Hepatocyte (in vitro differentiated cells): Measurements from ENCODE around the gene TPM4. TPM values are rescaled to one million over a fixed set of nuclear protein-coding genes. Genes with fewer than 3 reads are reported as not detected.
"Not testable (repeated sequence)": the region's sequence is repeated elsewhere in the genome, so short reads cannot be mapped to it uniquely, and the experiment has no call there.

Experiments
- DNase-seq: peaks from one replicate; pipeline ENCODE4 v3.0.0-alpha.2; 2016; ENCODE audit warnings: low spot score
- H2AFZ ChIP-seq: fragments of 200-600 bp; sonication (generic); 2 replicates; pipeline ENCODE4 v1.6.0; 2016; ENCODE audit warnings: antibody characterized with exemption, mild to moderate bottlenecking
- H3K27ac ChIP-seq: fragments of 200-600 bp; sonication (generic); 2 replicates; pipeline ENCODE4 v1.5.1; 2016; ENCODE audit warnings: mild to moderate bottlenecking
- H3K27me3 ChIP-seq: fragments of 200-600 bp; sonication (generic); 2 replicates; pipeline ENCODE4 v1.6.1; 2016
- H3K36me3 ChIP-seq: fragments of 200-600 bp; sonication (generic); replicated peaks from 2 replicates; pipeline ENCODE4 v1.5.1; 2016; ENCODE audit warnings: low read depth; ENCODE audit not compliant: insufficient read depth
- H3K4me1 ChIP-seq: fragments of 200-600 bp; sonication (generic); 2 replicates; pipeline ENCODE4 v1.5.1; 2016; ENCODE audit warnings: mild to moderate bottlenecking, moderate library complexity; ENCODE audit not compliant: insufficient read depth
- H3K4me2 ChIP-seq: fragments of 200-600 bp; sonication (generic); 2 replicates; pipeline ENCODE4 v1.6.0; 2016
- H3K4me3 ChIP-seq: fragments of 200-600 bp; sonication (generic); 2 replicates; pipeline ENCODE4 v1.5.1; 2016; ENCODE audit warnings: mild to moderate bottlenecking
- H3K79me2 ChIP-seq: fragments of 200-600 bp; sonication (generic); 2 replicates; pipeline ENCODE4 v1.6.0; 2017; ENCODE audit warnings: mild to moderate bottlenecking
- H3K9me2 ChIP-seq: fragments of 200-600 bp; sonication (generic); replicated peaks from 2 replicates; pipeline ENCODE4 v1.6.0; 2017; ENCODE audit warnings: mild to moderate bottlenecking; ENCODE audit not compliant: insufficient read depth
- H3K9me3 ChIP-seq: fragments of 200-600 bp; sonication (generic); 2 replicates; pipeline ENCODE4 v1.5.1; 2016; ENCODE audit warnings: low read depth, mild to moderate bottlenecking
- H4K20me1 ChIP-seq: fragments of 200-600 bp; sonication (generic); 2 replicates; pipeline ENCODE4 v1.6.0; 2016; ENCODE audit warnings: mild to moderate bottlenecking; ENCODE audit not compliant: insufficient read depth, poor library complexity, severe bottlenecking
- CTCF ChIP-seq: fragments of 200-600 bp; sonication (generic); IDR thresholded peaks from 2 replicates; pipeline ENCODE4 v1.5.1; 2016; ENCODE audit warnings: antibody characterized with exemption, mild to moderate bottlenecking; ENCODE audit not compliant: poor library complexity
- EZH2 ChIP-seq: fragments of 200-600 bp; sonication (generic); IDR thresholded peaks from 2 replicates; pipeline ENCODE4 v1.6.1; 2016; ENCODE audit warnings: antibody characterized with exemption, mild to moderate bottlenecking, borderline replicate concordance
- EZH2phosphoT487 ChIP-seq: fragments of 200-600 bp; sonication (generic); IDR thresholded peaks from one replicate; pipeline ENCODE4 v1.6.1; 2018; ENCODE audit warnings: antibody characterized with exemption, mild to moderate bottlenecking, low read depth, moderate library complexity; ENCODE audit not compliant: unreplicated experiment, severe bottlenecking
- WGBS: methylation state at CpG from one replicate; pipeline ENCODE4 v1.1.6; 2016; ENCODE audit warnings: low lambda C conversion rate; ENCODE audit errors: missing lambda C conversion rate; 5-methylcytosine and 5-hydroxymethylcytosine counted together
- polyA plus RNA-seq: library from polyadenylated mRNA; unstranded; fragments of >200 nt; fragmentation: Nextera tagmentation; extraction: Ambion mirVana; gene quantifications from 2 replicates; pipeline ENCODE4 v1.2.1, GENCODE V29; 2016
- total RNA-seq: library from RNA; depleted of rRNA; stranded (reverse); fragments of >200 nt; gene quantifications from 2 replicates; pipeline ENCODE4 v1.2.3, GENCODE V29; 2014

The TPM4 gene
- total and polyA plus RNA-seq, 2 experiments from 2014 or later = 337 to 417 TPM

GRCh38 chr19:16116067-16116466, 39.8 kb downstream of the TPM4 start:
- WGBS = 52% methylated on average over 4 of the region's 4 CpGs
- Histone ChIP-seq H4K20me1 (peaks cover 9% of the 10 kb centered on the region), H3K27ac (peak overlapping the region; percentile 33), H3K4me1 (peaks cover 12% of the 10 kb centered on the region), H3K27me3 (no peaks in the 10 kb centered on the region), H2AFZ (no peak overlapping the region), H3K79me2 (peaks cover 59% of the 10 kb centered on the region), H3K36me3 (no peaks in the 10 kb centered on the region), H3K9me3 (no peaks in the 10 kb centered on the region), H3K9me2 (no peaks in the 10 kb centered on the region), H3K4me2 (no peak overlapping the region), H3K4me3 (no peak overlapping the region)
- no peak for DNase-seq
- no peak for TF ChIP-seq EZH2
- no peak for TF ChIP-seq EZH2phosphoT487
- TF ChIP-seq CTCF = no peak

- no peak overlapping the region for H3K4me3 ChIP-seq
- H3K4me2 ChIP-seq = no peak overlapping the region
- no peaks in the 10 kb centered on the region for H3K9me3 ChIP-seq
- no peak overlapping the region for H2AFZ ChIP-seq
- H3K27me3 ChIP-seq = no peaks in the 10 kb centered on the region
- H3K79me2 ChIP-seq = peaks cover 50% of the 10 kb centered on the region
- no peak for TF ChIP-seq EZH2
- no peak for TF ChIP-seq EZH2phosphoT487
- no peak for TF ChIP-seq CTCF
- no peak overlapping the region for H3K27ac ChIP-seq
- peaks cover 9% of the 10 kb centered on the region for H4K20me1 ChIP-seq
- peaks cover 8% of the 10 kb centered on the region for H3K4me1 ChIP-seq
- no peaks in the 10 kb centered on the region for H3K9me2 ChIP-seq
- DNase-seq = no peak
- H3K36me3 ChIP-seq = no peaks in the 10 kb centered on the region
- 94% methylated on average over 11 of the region's 11 CpGs for WGBS
These were observed 41.3 kb downstream of the TPM4 start for GRCh38 chr19:16117594-16118033.

GRCh38 chr19:16118489-16119033, 42.3 kb downstream of the TPM4 start:
- Histone ChIP-seq H2AFZ (no peak overlapping the region), H3K9me2 (no peaks in the 10 kb centered on the region), H3K79me2 (peaks cover 41% of the 10 kb centered on the region), H3K4me1 (peaks cover 4% of the 10 kb centered on the region), H4K20me1 (peaks cover 6% of the 10 kb centered on the region), H3K27ac (no peak overlapping the region), H3K9me3 (no peaks in the 10 kb centered on the region), H3K36me3 (no peaks in the 10 kb centered on the region), H3K27me3 (no peaks in the 10 kb centered on the region), H3K4me2 (no peak overlapping the region), H3K4me3 (no peak overlapping the region)
- DNase-seq = no peak
- TF ChIP-seq EZH2 (no peak), EZH2phosphoT487 (no peak), CTCF (no peak)
- WGBS = 93% methylated on average over 12 of the region's 12 CpGs

GRCh38 chr19:16119075-16119857, 43.0 kb downstream of the TPM4 start:
- 95% methylated on average over 19 of the region's 19 CpGs for WGBS
- H3K4me1 ChIP-seq = not testable (repeated sequence)

More at GRCh38 chr19:16119075-16119857, 43.0 kb downstream of the TPM4 start:
- not testable (repeated sequence) for H3K36me3 ChIP-seq, H3K4me2 ChIP-seq, H3K27me3 ChIP-seq, H2AFZ ChIP-seq, H3K4me3 ChIP-seq, H3K9me2 ChIP-seq, H4K20me1 ChIP-seq, H3K9me3 ChIP-seq
- H3K79me2 ChIP-seq = peaks cover 34% of the 10 kb centered on the region
- peak; percentile 55 for DNase-seq
- peak overlapping the region; percentile 51 for H3K27ac ChIP-seq
